GOT3 (cell line): Measurements from ENCODE around the gene ALAD.
"Not testable (repeated sequence)": the region's sequence is repeated elsewhere in the genome, so short reads cannot be mapped to it uniquely, and the experiment has no call there.

Experiments
- DNase-seq: peaks from one replicate; lab custom pipeline; 2025; ENCODE audit warnings: mixed read lengths; lab: John Stamatoyannopoulos, UW

ALAD gene

GRCh38 chr9:113401027-113401792 is at the start of gene ALAD:
Gene ALAD, minus strand, starts transcription at chr9:113401284. Its CDS starts 7,725 bp downstream, at chr9:113393559.
- peak; percentile 84 for DNase-seq

- DNase-seq: no peak
Observed at GRCh38 chr9:113449376-113449775, 48.3 kb upstream of the ALAD start.

- DNase-seq: no peak
Observed at GRCh38 chr9:113446323-113446740, 45.2 kb upstream of the ALAD start.

- DNase-seq: no peak
Observed at GRCh38 chr9:113444736-113445135, 43.7 kb upstream of the ALAD start.

GRCh38 chr9:113437716-113438115 is 36.6 kb upstream of the ALAD start:
- not testable (repeated sequence) for DNase-seq

GRCh38 chr9:113436728-113437515 is 35.8 kb upstream of the ALAD start:
- no peak for DNase-seq

- DNase-seq: no peak
Observed at GRCh38 chr9:113431191-113431590, 30.1 kb upstream of the ALAD start.

- no peak for DNase-seq
Observed at GRCh38 chr9:113428062-113428615, 27.1 kb upstream of the ALAD start.

GRCh38 chr9:113427629-113428028 is 26.5 kb upstream of the ALAD start:
- no peak for DNase-seq

GRCh38 chr9:113426701-113427100 is 25.6 kb upstream of the ALAD start:
- no peak for DNase-seq

- no peak for DNase-seq
Observed at GRCh38 chr9:113425072-113425471, 24.0 kb upstream of the ALAD start.

GRCh38 chr9:113421726-113422125 is 20.6 kb upstream of the ALAD start:
- no peak for DNase-seq

- no peak for DNase-seq
Observed at GRCh38 chr9:113417370-113417769, 16.3 kb upstream of the ALAD start.

- DNase-seq: no peak
Observed at GRCh38 chr9:113416149-113416721, 15.2 kb upstream of the ALAD start.

- peak; percentile 66 for DNase-seq
Observed at GRCh38 chr9:113410207-113410864, 9.3 kb upstream of the ALAD start, which contains the start of the genes C9orf43 and POLE3. Gene C9orf43, plus strand, starts transcription at chr9:113410747. Its CDS starts 2,747 bp downstream, at chr9:113413494. Gene POLE3, minus strand, starts transcription at chr9:113410675. Its CDS starts 382 bp downstream, at chr9:113410293.

GRCh38 chr9:113409883-113410206 is 8.8 kb upstream of the ALAD start:
- DNase-seq: no peak

GRCh38 chr9:113409481-113409880 is 8.4 kb upstream of the ALAD start:
- DNase-seq: no peak

GRCh38 chr9:113406873-113407511 is 5.9 kb upstream of the ALAD start:
- DNase-seq: not testable (repeated sequence)

- DNase-seq: not testable (repeated sequence)
Observed at GRCh38 chr9:113406353-113406752, 5.3 kb upstream of the ALAD start.

GRCh38 chr9:113403646-113404045 is 2.6 kb upstream of the ALAD start:
- DNase-seq: no peak

GRCh38 chr9:113399646-113400200 is 1.4 kb downstream of the ALAD start:
- no peak for DNase-seq
